Epithelial cell of proximal tubule (primary cell): ENCODE measurements around the gene ZDHHC13. TPM values are rescaled to one million over a fixed set of nuclear protein-coding genes. Genes with fewer than 3 reads are reported as not detected.

ENCODE experiments used
- DNase-seq: peaks from one replicate; pipeline ENCODE4 v3.0.0-alpha.2; 2011; ENCODE audit warnings: low read depth
- H3K4me3 ChIP-seq: 2 replicates; pipeline ENCODE4 v1.5.1; 2011; ENCODE audit warnings: low read depth, mild to moderate bottlenecking, low read length
- total RNA-seq: library from RNA; depleted of rRNA; stranded (reverse); fragments of >200 nt; gene quantifications from 2 replicates; pipeline ENCODE4 v1.2.3, GENCODE V29; 2015
- TF ChIP-seq, protein P1 (sequence below): conservative IDR thresholded peaks from 2 replicates; pipeline ENCODE4 v1.5.1; 2012; ENCODE audit warnings: low read depth, mild to moderate bottlenecking, low read length

Gene ZDHHC13, protein sequence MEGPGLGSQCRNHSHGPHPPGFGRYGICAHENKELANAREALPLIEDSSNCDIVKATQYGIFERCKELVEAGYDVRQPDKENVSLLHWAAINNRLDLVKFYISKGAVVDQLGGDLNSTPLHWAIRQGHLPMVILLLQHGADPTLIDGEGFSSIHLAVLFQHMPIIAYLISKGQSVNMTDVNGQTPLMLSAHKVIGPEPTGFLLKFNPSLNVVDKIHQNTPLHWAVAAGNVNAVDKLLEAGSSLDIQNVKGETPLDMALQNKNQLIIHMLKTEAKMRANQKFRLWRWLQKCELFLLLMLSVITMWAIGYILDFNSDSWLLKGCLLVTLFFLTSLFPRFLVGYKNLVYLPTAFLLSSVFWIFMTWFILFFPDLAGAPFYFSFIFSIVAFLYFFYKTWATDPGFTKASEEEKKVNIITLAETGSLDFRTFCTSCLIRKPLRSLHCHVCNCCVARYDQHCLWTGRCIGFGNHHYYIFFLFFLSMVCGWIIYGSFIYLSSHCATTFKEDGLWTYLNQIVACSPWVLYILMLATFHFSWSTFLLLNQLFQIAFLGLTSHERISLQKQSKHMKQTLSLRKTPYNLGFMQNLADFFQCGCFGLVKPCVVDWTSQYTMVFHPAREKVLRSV
- total RNA-seq = 22.0 and 31.9 TPM in 2 replicates

DNA sequence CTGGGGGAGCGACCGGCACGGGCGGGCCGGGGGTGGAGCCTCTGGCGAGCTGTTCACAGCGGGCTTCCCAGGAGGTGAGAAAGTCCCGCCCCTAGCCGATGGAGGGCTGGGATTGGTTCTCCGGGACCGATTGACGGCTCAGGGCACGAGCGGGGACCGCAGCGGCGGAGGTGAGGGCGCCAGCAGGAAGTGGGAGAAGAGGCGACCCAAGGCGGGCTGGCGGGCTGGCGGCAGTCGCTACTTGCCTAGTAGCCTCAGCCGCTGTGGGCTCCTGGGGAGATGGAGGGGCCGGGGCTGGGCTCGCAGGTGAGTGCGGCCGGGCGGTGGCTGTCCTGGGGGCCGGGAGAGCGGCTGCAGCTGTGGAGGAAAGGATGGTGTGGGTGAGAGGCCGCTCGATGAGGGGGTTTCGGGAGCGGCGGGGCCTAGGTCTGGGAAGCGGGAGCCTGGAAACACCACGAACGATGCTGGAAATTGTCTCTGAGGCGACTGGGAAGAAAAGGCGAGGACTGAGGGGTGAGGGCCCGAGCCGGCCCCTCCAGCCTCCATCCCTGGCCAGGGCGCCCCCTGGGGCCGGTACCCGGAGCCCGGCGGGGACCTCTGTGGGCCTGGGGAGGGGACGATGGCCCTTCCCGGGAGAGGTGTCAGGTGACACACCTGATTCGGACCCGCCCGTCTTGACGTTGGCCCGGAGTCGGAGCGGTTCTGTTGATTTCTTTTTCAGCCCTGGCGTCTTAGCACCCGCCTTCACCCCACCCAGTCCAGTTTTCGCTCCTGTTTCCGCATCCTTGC is at the start of gene ZDHHC13:
TSS of gene ZDHHC13 (plus strand) at position 198 of the 789 bp plus-strand sequence. CDS start at position 280, 82 bp downstream.
- TF ChIP-seq, protein P1, sequence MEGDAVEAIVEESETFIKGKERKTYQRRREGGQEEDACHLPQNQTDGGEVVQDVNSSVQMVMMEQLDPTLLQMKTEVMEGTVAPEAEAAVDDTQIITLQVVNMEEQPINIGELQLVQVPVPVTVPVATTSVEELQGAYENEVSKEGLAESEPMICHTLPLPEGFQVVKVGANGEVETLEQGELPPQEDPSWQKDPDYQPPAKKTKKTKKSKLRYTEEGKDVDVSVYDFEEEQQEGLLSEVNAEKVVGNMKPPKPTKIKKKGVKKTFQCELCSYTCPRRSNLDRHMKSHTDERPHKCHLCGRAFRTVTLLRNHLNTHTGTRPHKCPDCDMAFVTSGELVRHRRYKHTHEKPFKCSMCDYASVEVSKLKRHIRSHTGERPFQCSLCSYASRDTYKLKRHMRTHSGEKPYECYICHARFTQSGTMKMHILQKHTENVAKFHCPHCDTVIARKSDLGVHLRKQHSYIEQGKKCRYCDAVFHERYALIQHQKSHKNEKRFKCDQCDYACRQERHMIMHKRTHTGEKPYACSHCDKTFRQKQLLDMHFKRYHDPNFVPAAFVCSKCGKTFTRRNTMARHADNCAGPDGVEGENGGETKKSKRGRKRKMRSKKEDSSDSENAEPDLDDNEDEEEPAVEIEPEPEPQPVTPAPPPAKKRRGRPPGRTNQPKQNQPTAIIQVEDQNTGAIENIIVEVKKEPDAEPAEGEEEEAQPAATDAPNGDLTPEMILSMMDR = peak; percentile 57
- no peak for DNase-seq
- H3K4me3 ChIP-seq = peak within 1 kb of the TSS; percentile 89

DNA sequence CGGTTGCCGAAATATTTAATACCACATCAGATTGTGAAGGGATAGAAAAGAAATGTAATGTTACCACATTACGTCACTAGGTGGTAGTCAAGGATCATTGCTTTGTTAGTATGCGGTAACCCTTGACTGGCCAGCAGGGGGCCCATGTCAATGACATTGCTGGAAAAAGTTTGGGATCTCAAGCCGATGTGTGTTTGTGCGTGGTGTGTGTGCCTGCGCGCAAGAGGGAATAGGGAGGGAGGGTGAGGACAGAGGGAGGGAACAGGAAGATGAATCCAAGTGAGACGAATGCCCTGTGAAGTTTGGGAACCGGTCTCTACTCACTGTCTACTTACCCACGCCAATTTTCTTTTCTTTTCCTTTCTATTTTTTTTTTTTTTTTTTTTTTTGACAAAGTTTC is 45.7 kb upstream of the ZDHHC13 start:
- peak; percentile 26 for DNase-seq
- H3K4me3 ChIP-seq = peak overlapping the region; percentile 7
- TF ChIP-seq, protein P1 = peak; percentile 99

DNA sequence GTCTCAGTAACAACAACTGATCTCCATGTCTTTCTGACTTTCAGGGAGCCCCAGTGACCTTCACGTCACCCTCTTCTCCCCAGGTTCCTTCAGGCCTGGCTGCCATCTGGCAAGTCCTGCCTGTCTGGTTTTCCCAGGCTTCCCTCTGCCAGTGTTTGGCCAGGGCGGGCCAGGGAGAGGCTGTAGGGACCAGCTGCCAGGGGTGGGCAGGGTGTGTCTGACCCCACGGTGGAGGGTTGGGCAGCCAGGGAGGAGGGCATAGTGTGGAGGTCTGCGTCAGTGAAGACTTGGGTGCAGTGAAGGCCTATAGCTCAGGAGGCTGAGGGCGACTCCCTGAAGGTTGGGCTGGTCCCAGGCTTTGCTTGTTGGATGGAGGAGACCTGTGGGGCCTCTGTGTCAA is 44.5 kb upstream of the ZDHHC13 start:
- H3K4me3 ChIP-seq = no peak overlapping the region
- DNase-seq = no peak
- TF ChIP-seq, protein P1 = no peak

DNA sequence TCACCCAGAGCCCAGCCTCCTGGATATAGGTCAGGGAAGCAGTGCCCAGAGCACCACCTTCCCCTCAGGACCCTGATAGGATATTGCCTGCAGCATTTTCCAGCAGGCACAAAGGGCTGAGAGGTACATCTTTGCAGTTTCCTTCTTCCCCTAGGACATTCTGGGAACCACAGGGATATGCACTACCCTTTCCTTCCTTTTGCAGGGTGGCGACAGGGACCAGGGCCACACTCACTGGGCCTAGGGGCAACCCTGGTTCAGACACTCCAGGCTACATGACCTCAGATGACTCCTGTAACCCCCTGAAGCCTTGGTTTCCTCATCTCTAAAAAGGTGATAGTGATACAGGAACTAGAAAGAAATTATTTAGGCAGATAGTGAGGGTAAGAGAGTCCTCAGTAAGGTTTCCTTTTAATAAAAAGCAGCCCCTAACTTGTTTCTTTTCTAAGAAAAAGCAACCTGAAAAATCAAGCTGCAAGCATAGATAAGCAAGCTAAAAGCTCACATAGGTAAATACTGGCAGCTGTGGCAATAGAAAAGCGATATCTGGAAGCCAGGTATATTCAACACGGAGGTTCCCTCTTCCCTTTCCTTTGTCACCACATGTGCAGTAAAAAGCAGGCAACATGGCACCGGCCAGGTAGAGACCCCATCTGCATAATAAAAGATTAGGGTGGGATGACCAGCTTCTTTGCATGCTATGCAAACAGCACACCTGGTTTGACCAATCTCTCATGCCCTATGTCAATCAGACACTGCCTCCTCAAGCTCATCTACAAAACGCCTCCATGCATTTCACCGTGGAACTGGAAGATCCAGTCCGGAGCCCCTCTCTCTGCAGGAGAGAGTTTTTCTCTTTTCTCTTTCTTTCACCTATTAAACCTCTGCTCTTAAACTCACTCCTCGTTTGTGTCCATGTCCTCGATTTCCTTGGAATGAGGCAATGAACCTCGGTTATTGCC is 43.2 kb upstream of the ZDHHC13 start:
- no peak for DNase-seq
- TF ChIP-seq, protein P1 = no peak
- no peak overlapping the region for H3K4me3 ChIP-seq

DNA sequence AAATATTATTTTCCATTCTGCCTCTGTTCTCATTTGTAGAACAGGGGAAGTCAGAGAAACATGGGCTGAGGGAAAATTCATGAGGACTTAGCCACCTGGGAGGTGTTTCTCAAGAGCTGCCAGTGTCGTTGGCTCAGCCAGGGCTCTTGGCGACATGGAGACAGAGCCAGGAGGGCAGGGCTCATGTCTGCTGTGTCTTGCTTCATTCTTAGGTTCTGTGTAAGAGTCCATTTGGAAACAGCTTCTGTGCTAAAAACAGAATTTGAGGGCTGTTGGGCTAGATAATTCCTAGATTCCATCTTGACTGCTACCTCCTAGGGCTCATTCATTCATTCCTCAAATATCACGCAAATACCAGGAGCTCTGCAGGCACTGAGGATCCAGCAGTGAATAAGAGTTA is 41.3 kb upstream of the ZDHHC13 start:
- no peak overlapping the region for H3K4me3 ChIP-seq

More for the DNA sequence above, 41.3 kb upstream of the ZDHHC13 start:
- no peak for DNase-seq
- TF ChIP-seq, protein P1 = no peak
